ENCODE results near the gene PRRT1B. TPM values are rescaled to one million over a fixed set of nuclear protein-coding genes. Genes with fewer than 3 reads are reported as not detected.

PRRT1B gene
- total and polyA plus RNA-seq, 2 donors (not counting 1 experiment from before 2014, with no cell fraction given), result not detected

GRCh38 chr9:131502781-131503625, 42.3 kb upstream of the PRRT1B start, which contains the start of gene POMT1:
Gene POMT1 (plus strand): TSS chr9:131502918. CDS start chr9:131504219, 1,301 bp downstream.
- peak within 1 kb of the TSS; percentile 24 for H3K27ac ChIP-seq (ENCODE audit: insufficient read depth, low read length)
- no peaks in the 10 kb centered on the region for H4K20me1 ChIP-seq (ENCODE audit: control insufficient read depth, extremely low read depth, insufficient read depth, low read length)
- DNase-seq (ENCODE audit: low read depth in 2 of 2), result peak; percentile 72 to 79

GRCh38 chr9:131503626-131504465, 41.5 kb upstream of the PRRT1B start:
- peak overlapping the region; percentile 67 for H3K9ac ChIP-seq (ENCODE audit: insufficient read depth, low read length)
- peak overlapping the region; percentile 88 for H2AFZ ChIP-seq (ENCODE audit: low read length)
- no peaks in the 10 kb centered on the region for H3K27me3 ChIP-seq (ENCODE audit: control insufficient read depth, insufficient read depth, low read length)
- H3K36me3 ChIP-seq (ENCODE audit: control insufficient read depth, insufficient read depth, low read length), result peaks cover 12% of the 10 kb centered on the region
- H3K9me3 ChIP-seq (ENCODE audit: control insufficient read depth, insufficient read depth, low read depth, low read length), result no peaks in the 10 kb centered on the region
- no peak for TF ChIP-seq EZH2 (IDR thresholded peaks at IDR 0.05; ENCODE audit: low read length, missing control alignments)
- TF ChIP-seq CTCF (conservative IDR thresholded peaks at IDR 0.05 in 1 of 2, IDR thresholded peaks at IDR 0.05 in 1 of 2; ENCODE audit: low read depth in 1 of 2, low read length in 2 of 2), result no peak
- H3K4me1 ChIP-seq (ENCODE audit: control insufficient read depth, extremely low read depth, insufficient read depth, low read length), result no peaks in the 10 kb centered on the region
- peak overlapping the region; percentile 78 to 91 (median 86) for H3K4me3 ChIP-seq (replicated peaks in 1 of 4; ENCODE audit: control extremely low read depth in 1 of 4, insufficient read depth in 1 of 4, low read depth in 3 of 4, low read length in 4 of 4)
- peak; percentile 8 to 27 for DNase-seq (ENCODE audit: low read depth in 2 of 2)
- H4K20me1 ChIP-seq (ENCODE audit: control insufficient read depth, extremely low read depth, insufficient read depth, low read length), result no peaks in the 10 kb centered on the region
- H3K4me2 ChIP-seq (ENCODE audit: extremely low read depth, insufficient read depth, low read length), result peak overlapping the region; percentile 70
- H3K79me2 ChIP-seq (ENCODE audit: control insufficient read depth, insufficient read depth, low read length), result peaks cover 4% of the 10 kb centered on the region
- peak overlapping the region; percentile 24 for H3K27ac ChIP-seq (ENCODE audit: insufficient read depth, low read length)

More at GRCh38 chr9:131502781-131503625, 42.3 kb upstream of the PRRT1B start, which contains the start of gene POMT1:
- no peak for TF ChIP-seq CTCF (conservative IDR thresholded peaks at IDR 0.05 in 1 of 2, IDR thresholded peaks at IDR 0.05 in 1 of 2; ENCODE audit: low read depth in 1 of 2, low read length in 2 of 2)
- TF ChIP-seq EZH2 (IDR thresholded peaks at IDR 0.05; ENCODE audit: low read length, missing control alignments), result no peak
- Histone ChIP-seq H3K9ac (ENCODE audit: insufficient read depth, low read length) (peak within 1 kb of the TSS; percentile 67), H3K79me2 (ENCODE audit: control insufficient read depth, insufficient read depth, low read length) (peaks cover 4% of the 10 kb centered on the region), H3K27me3 (ENCODE audit: control insufficient read depth, insufficient read depth, low read length) (no peaks in the 10 kb centered on the region), H3K4me1 (ENCODE audit: control insufficient read depth, extremely low read depth, insufficient read depth, low read length) (no peaks in the 10 kb centered on the region), H2AFZ (ENCODE audit: low read length) (peak within 1 kb of the TSS; percentile 88), H3K36me3 (ENCODE audit: control insufficient read depth, insufficient read depth, low read length) (peaks cover 17% of the 10 kb centered on the region), H3K4me2 (ENCODE audit: extremely low read depth, insufficient read depth, low read length) (peak within 1 kb of the TSS; percentile 70), H3K4me3 (replicated peaks in 1 of 4; ENCODE audit: control extremely low read depth in 1 of 4, insufficient read depth in 1 of 4, low read depth in 3 of 4, low read length in 4 of 4) (peak within 1 kb of the TSS; percentile 78 to 91 (median 86)), H3K9me3 (ENCODE audit: control insufficient read depth, insufficient read depth, low read depth, low read length) (no peaks in the 10 kb centered on the region)

GRCh38 chr9:131505012-131505411, 40.3 kb upstream of the PRRT1B start:
- Histone ChIP-seq H2AFZ (ENCODE audit: low read length) (no peak overlapping the region), H3K27me3 (ENCODE audit: control insufficient read depth, insufficient read depth, low read length) (no peaks in the 10 kb centered on the region), H3K4me1 (ENCODE audit: control insufficient read depth, extremely low read depth, insufficient read depth, low read length) (no peaks in the 10 kb centered on the region), H3K79me2 (ENCODE audit: control insufficient read depth, insufficient read depth, low read length) (peaks cover 4% of the 10 kb centered on the region), H3K4me2 (ENCODE audit: extremely low read depth, insufficient read depth, low read length) (no peak overlapping the region), H3K4me3 (replicated peaks in 1 of 4; ENCODE audit: control extremely low read depth in 1 of 4, insufficient read depth in 1 of 4, low read depth in 3 of 4, low read length in 4 of 4) (no peak overlapping the region), H3K9me3 (ENCODE audit: control insufficient read depth, insufficient read depth, low read depth, low read length) (no peaks in the 10 kb centered on the region), H3K36me3 (ENCODE audit: control insufficient read depth, insufficient read depth, low read length) (peaks cover 6% of the 10 kb centered on the region), H3K9ac (ENCODE audit: insufficient read depth, low read length) (no peak overlapping the region), H4K20me1 (ENCODE audit: control insufficient read depth, extremely low read depth, insufficient read depth, low read length) (no peaks in the 10 kb centered on the region), H3K27ac (ENCODE audit: insufficient read depth, low read length) (no peak overlapping the region)
- DNase-seq (ENCODE audit: low read depth in 2 of 2), result no peak
- TF ChIP-seq CTCF (conservative IDR thresholded peaks at IDR 0.05 in 1 of 2, IDR thresholded peaks at IDR 0.05 in 1 of 2; ENCODE audit: low read depth in 1 of 2, low read length in 2 of 2), result no peak

All from fibroblast of lung (primary cell).